SK-N-SH (cell line): ENCODE data around the gene TMEM9. TPM values are rescaled to one million over a fixed set of nuclear protein-coding genes. Genes with fewer than 3 reads are reported as not detected.

Experiments
- CTCF ChIA-PET: fragments of 300-600, 350-600 bp; formaldehyde crosslinking; extraction: SDS; loops from one replicate; lab custom pipeline; 2021; lab: Yijun Ruan, JAX
- POLR2A ChIA-PET: fragments of 350-600 bp; sonication (Branson Sonifier 250); formaldehyde crosslinking; extraction: SDS; loops from one replicate; lab custom pipeline; 2020; ENCODE audit warnings: antibody characterized with exemption, inconsistent platforms; lab: Yijun Ruan, JAX
- DNase-seq: peaks from one replicate; pipeline ENCODE4 v3.0.0; 2012
- H2AFZ ChIP-seq: fragments of 200-600 bp; sonication (generic); 2 replicates; pipeline ENCODE4 v1.8.1; 2016; ENCODE audit warnings: antibody characterized with exemption, mild to moderate bottlenecking, low read depth
- H3F3A ChIP-seq: fragments of 200-600 bp; sonication (generic); replicated peaks from 2 replicates; pipeline ENCODE3; 2016; ENCODE audit warnings: antibody characterized with exemption, mild to moderate bottlenecking; ENCODE audit not compliant: insufficient read depth
- H3K27ac ChIP-seq, 2 experiments: fragments of 200-500 bp in 1 of 2; fragments of 200-600 bp in 1 of 2; sonication (Bioruptor generic) in 1 of 2; sonication (generic), shearing (Covaris generic) in 1 of 2; 2 replicates each; pipeline versions ENCODE4 v1.5.1 to v1.6.1; 2014 to 2016; ENCODE audit warnings: low read depth in 2 of 2, inconsistent platforms in 1 of 2, low read length in 1 of 2, mild to moderate bottlenecking in 1 of 2, mixed read lengths in 1 of 2
- H3K27me3 ChIP-seq: fragments of 200-600 bp; sonication (generic), shearing (Covaris generic); 2 replicates; pipeline ENCODE4 v1.6.1; 2016; ENCODE audit warnings: mixed run types; ENCODE audit not compliant: insufficient read depth
- H3K36me3 ChIP-seq, 2 experiments: fragments of 200-500 bp in 1 of 2; fragments of 200-600 bp in 1 of 2; sonication (Bioruptor generic) in 1 of 2; sonication (generic) in 1 of 2; replicated peaks in 1 of 2; 2 replicates each; pipeline versions ENCODE3 to v1.5.1; 2014 to 2016; ENCODE audit warnings: low read length in 1 of 2, mild to moderate bottlenecking in 1 of 2; ENCODE audit not compliant: insufficient read depth in 2 of 2, control insufficient read depth in 1 of 2
- H3K4me1 ChIP-seq, 2 experiments: fragments of 200-500 bp in 1 of 2; fragments of 200-600 bp in 1 of 2; sonication (Bioruptor generic) in 1 of 2; sonication (generic), shearing (Covaris generic) in 1 of 2; 2 replicates each; pipeline versions ENCODE4 v1.5.1 to v1.6.1; 2014 to 2016; ENCODE audit warnings: low read depth in 1 of 2, low read length in 1 of 2, mixed run types in 1 of 2; ENCODE audit not compliant: insufficient read depth in 2 of 2, control insufficient read depth in 1 of 2
- H3K4me2 ChIP-seq: fragments of 200-600 bp; sonication (generic), shearing (Covaris generic); 2 replicates; pipeline ENCODE4 v1.6.1; 2017; ENCODE audit warnings: mixed run types
- H3K4me3 ChIP-seq, 2 experiments: fragments of 200-500 bp in 1 of 2; fragments of 200-600 bp in 1 of 2; sonication (Bioruptor generic) in 1 of 2; sonication (generic), shearing (Covaris generic) in 1 of 2; 2 replicates each; pipeline versions ENCODE4 v1.5.1 to v1.8.1; 2014 to 2016; ENCODE audit warnings: low read depth in 2 of 2, inconsistent platforms in 1 of 2, low read length in 1 of 2, mild to moderate bottlenecking in 1 of 2, mixed read lengths in 1 of 2, moderate library complexity in 1 of 2
- H3K79me2 ChIP-seq: fragments of 200-600 bp; sonication (generic); 2 replicates; pipeline ENCODE4 v1.8.1; 2017; ENCODE audit warnings: mild to moderate bottlenecking; ENCODE audit not compliant: insufficient read depth
- H3K9ac ChIP-seq: fragments of 200-600 bp; sonication (generic); 2 replicates; pipeline ENCODE4 v1.6.1; 2017; ENCODE audit warnings: mixed run types
- H3K9me2 ChIP-seq: fragments of 200-600 bp; sonication (generic); 2 replicates; pipeline ENCODE4 v1.6.1; 2017; ENCODE audit warnings: mixed run types
- H3K9me3 ChIP-seq: fragments of 200-600 bp; sonication (generic); 2 replicates; pipeline ENCODE4 v1.6.1; 2017; ENCODE audit warnings: mixed run types, mild to moderate bottlenecking, moderate library complexity
- H4K20me1 ChIP-seq: fragments of 200-600 bp; sonication (generic); 2 replicates; pipeline ENCODE4 v1.6.1; 2017; ENCODE audit warnings: mild to moderate bottlenecking, mixed run types; ENCODE audit not compliant: insufficient read depth
- CHD2 ChIP-seq: fragments of 150-350 bp; IDR thresholded peaks from 2 replicates; pipeline ENCODE4 v1.6.1; 2018; ENCODE audit warnings: low read length; ENCODE audit not compliant: partially characterized antibody
- ELF1 ChIP-seq: IDR thresholded peaks from 2 replicates; pipeline ENCODE4 v1.4.0; 2012
- EZH2phosphoT487 ChIP-seq: fragments of 200-600 bp; sonication (generic); IDR thresholded peaks from 2 replicates; pipeline ENCODE4 v1.6.1; 2017; ENCODE audit warnings: low read depth, mixed run types, mild to moderate bottlenecking, antibody characterized with exemption, moderate library complexity, borderline replicate concordance
- FOXJ3 ChIP-seq: sonication (generic); formaldehyde crosslinking; IDR thresholded peaks from 2 replicates; pipeline ENCODE4 v1.5.1; 2020; ENCODE audit warnings: mild to moderate bottlenecking, missing genetic modification reagents
- GABPA ChIP-seq: IDR thresholded peaks from 2 replicates; pipeline ENCODE4 v1.4.0; 2012; ENCODE audit warnings: low read depth, mild to moderate bottlenecking
- GATA2 ChIP-seq: sonication (generic); formaldehyde crosslinking; IDR thresholded peaks from 2 replicates; pipeline ENCODE4 v1.5.0; 2020; ENCODE audit warnings: mild to moderate bottlenecking, missing genetic modification reagents
- MEF2A ChIP-seq: IDR thresholded peaks from 2 replicates; pipeline ENCODE4 v1.4.0; 2012; ENCODE audit warnings: low read depth, borderline replicate concordance
- NFIC ChIP-seq: IDR thresholded peaks from 2 replicates; pipeline ENCODE4 v1.4.0; 2012; ENCODE audit warnings: borderline replicate concordance
- NRF1 ChIP-seq: IDR thresholded peaks from 2 replicates; pipeline ENCODE4 v1.6.1; 2012; ENCODE audit warnings: low read depth, mild to moderate bottlenecking, low read length
- RCOR1 ChIP-seq: fragments of 150-350 bp; IDR thresholded peaks from 2 replicates; pipeline ENCODE4 v1.6.1; 2017; ENCODE audit warnings: antibody characterized with exemption, low read length
- RFX5 ChIP-seq: IDR thresholded peaks from 2 replicates; pipeline ENCODE4 v1.6.1; 2012; ENCODE audit warnings: mild to moderate bottlenecking, improper control_type of control experiment, low read length
- SMC3 ChIP-seq: IDR thresholded peaks from 2 replicates; pipeline ENCODE4 v1.6.1; 2012; ENCODE audit warnings: low read depth, low read length, improper control_type of control experiment
- TAF1 ChIP-seq: IDR thresholded peaks from 2 replicates; pipeline ENCODE4 v1.6.1; 2012; ENCODE audit warnings: low read depth, mild to moderate bottlenecking, low read length, moderate library complexity, borderline replicate concordance
- TCF12 ChIP-seq: IDR thresholded peaks from 2 replicates; pipeline ENCODE4 v1.4.0; 2012
- YY1 ChIP-seq: IDR thresholded peaks from 2 replicates; pipeline ENCODE4 v1.4.0; 2012; ENCODE audit warnings: low read depth, mild to moderate bottlenecking
- WGBS: methylation state at CpG from one replicate; pipeline ENCODE4 v1.1.6; 2017; ENCODE audit warnings: low lambda C conversion rate; 5-methylcytosine and 5-hydroxymethylcytosine counted together
- polyA plus RNA-seq, 3 experiments: library from polyadenylated mRNA; depleted of rRNA; stranded (reverse); fragments of >200 nt; gene quantifications; 2 replicates each; pipeline ENCODE4 v1.2.3, GENCODE V29; 2012
- TF ChIP-seq, protein P1 (sequence below): IDR thresholded peaks from 2 replicates; pipeline ENCODE4; 2012
- TF ChIP-seq, protein P2 (sequence below): fragments of 150-350 bp; IDR thresholded peaks from 2 replicates; pipeline ENCODE4 v1.6.1; 2017; ENCODE audit warnings: antibody characterized with exemption, low read length, low read depth, borderline replicate concordance
- TF ChIP-seq, protein P3 (sequence below): fragments of 150-350 bp; IDR thresholded peaks from 2 replicates; pipeline ENCODE4 v1.6.1; 2016; ENCODE audit warnings: mild to moderate bottlenecking, low read depth, low read length

The TMEM9 gene
- polyA plus RNA-seq, 1 of the 3 experiments (the other 2 are of a cell fraction): 126 TPM

DNA sequence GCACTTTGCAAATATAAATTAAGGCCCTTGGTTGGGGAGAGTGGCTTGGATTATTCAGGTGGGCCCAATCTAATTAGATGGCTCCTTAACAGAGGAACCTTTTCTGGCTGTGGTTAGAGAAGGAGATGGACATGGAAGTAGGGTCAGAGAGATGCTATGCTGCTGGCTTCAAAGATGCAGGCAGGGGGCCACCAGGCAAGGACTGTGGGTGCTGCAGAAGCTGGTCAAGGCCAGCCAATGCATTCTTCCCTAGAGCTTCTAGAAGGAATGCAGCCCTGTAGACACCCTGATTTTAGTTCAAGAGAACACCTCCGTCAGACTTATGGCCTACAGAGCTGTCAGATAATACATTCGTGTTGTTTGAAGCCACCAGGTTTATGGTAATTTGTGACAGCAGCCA is 3.7 kb upstream of the TMEM9 start:
- no peaks in the 10 kb centered on the region for H3K36me3 ChIP-seq
- H3K9me3 ChIP-seq: no peaks in the 10 kb centered on the region
- H2AFZ ChIP-seq: no peak overlapping the region
- H3K4me3 ChIP-seq: no peak overlapping the region
- no peak for DNase-seq
- TF ChIP-seq TCF12 (no peak), FOXJ3 (CRISPR knock-in tag) (no peak), NRF1 (no peak), RFX5 (no peak)
- TF ChIP-seq, all 33 proteins: peak for 0
- CTCF ChIA-PET: interaction anchor here (1.0 to 2.5 kb wide), 5 partner anchors 9 to 203 kb away, joined by 3 to 14 read pairs (median 3); no protein-coding TSS in a partner anchor
- POLR2A ChIA-PET: no interaction called here
- Histone ChIP-seq H3K27me3 (no peaks in the 10 kb centered on the region), H3K79me2 (peaks cover 10% of the 10 kb centered on the region), H3K27ac (no peak overlapping the region), H4K20me1 (no peaks in the 10 kb centered on the region), H3K4me2 (no peak overlapping the region), H3K9ac (no peak overlapping the region), H3K4me1 (peaks cover 8 to 14% of the 10 kb centered on the region in 2 experiments; a peak in 3 of 4 replicates), H3K9me2 (no peaks in the 10 kb centered on the region), H3F3A (no peaks in the 10 kb centered on the region)
- WGBS: 79% methylated on average over 2 of the region's 2 CpGs

DNA sequence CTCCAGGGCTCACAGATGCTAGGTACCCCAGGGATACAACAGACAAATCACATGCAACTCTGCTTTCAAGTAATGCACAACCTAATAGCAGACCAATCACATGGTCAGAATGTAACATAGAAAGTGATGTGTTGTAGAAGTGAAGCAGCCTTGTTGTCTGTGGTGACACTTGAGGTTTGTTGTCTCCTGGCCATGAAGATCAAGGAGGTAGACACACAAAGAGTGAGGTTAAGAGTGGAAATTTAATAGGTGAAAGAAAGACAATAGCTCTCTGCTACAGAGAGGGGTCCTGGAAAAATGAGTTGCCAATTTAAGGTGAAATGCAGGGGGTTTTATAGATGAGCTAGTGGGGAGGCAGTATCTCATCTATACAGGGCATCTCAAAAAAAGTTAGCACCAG is 2.5 kb upstream of the TMEM9 start:
- Histone ChIP-seq H3K4me2 (no peak overlapping the region), H3K79me2 (peaks cover 15% of the 10 kb centered on the region), H3K9me3 (no peaks in the 10 kb centered on the region), H3K4me3 (no peak overlapping the region), H3K27me3 (no peaks in the 10 kb centered on the region), H3K9ac (no peak overlapping the region), H3K9me2 (no peaks in the 10 kb centered on the region), H3K27ac (no peak overlapping the region), H4K20me1 (no peaks in the 10 kb centered on the region), H3K36me3 (peaks cover 0 to 4% of the 10 kb centered on the region in 2 experiments), H3K4me1 (peaks cover 11 to 16% of the 10 kb centered on the region in 2 experiments; a peak in 3 of 4 replicates), H3F3A (no peaks in the 10 kb centered on the region), H2AFZ (no peak overlapping the region)
- TF ChIP-seq YY1 (no peak), EZH2phosphoT487 (no peak), SMC3 (no peak), MEF2A (no peak), NFIC (no peak), NRF1 (no peak), GABPA (no peak), GATA2 (CRISPR knock-in tag) (no peak), ELF1 (no peak), CHD2 (no peak), RCOR1 (no peak), TAF1 (no peak)
- TF ChIP-seq, protein P1, sequence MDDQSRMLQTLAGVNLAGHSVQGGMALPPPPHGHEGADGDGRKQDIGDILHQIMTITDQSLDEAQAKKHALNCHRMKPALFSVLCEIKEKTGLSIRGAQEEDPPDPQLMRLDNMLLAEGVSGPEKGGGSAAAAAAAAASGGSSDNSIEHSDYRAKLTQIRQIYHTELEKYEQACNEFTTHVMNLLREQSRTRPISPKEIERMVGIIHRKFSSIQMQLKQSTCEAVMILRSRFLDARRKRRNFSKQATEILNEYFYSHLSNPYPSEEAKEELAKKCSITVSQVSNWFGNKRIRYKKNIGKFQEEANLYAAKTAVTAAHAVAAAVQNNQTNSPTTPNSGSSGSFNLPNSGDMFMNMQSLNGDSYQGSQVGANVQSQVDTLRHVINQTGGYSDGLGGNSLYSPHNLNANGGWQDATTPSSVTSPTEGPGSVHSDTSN: no peak
- TF ChIP-seq, protein P2, sequence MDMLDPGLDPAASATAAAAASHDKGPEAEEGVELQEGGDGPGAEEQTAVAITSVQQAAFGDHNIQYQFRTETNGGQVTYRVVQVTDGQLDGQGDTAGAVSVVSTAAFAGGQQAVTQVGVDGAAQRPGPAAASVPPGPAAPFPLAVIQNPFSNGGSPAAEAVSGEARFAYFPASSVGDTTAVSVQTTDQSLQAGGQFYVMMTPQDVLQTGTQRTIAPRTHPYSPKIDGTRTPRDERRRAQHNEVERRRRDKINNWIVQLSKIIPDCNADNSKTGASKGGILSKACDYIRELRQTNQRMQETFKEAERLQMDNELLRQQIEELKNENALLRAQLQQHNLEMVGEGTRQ: no peak
- TF ChIP-seq, protein P3, sequence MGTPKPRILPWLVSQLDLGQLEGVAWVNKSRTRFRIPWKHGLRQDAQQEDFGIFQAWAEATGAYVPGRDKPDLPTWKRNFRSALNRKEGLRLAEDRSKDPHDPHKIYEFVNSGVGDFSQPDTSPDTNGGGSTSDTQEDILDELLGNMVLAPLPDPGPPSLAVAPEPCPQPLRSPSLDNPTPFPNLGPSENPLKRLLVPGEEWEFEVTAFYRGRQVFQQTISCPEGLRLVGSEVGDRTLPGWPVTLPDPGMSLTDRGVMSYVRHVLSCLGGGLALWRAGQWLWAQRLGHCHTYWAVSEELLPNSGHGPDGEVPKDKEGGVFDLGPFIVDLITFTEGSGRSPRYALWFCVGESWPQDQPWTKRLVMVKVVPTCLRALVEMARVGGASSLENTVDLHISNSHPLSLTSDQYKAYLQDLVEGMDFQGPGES: no peak
- CTCF ChIA-PET: interaction anchor here (1.5 to 2.8 kb wide), 2 partner anchors 14 to 38 kb away, joined by 5 to 15 read pairs; no protein-coding TSS in a partner anchor
- POLR2A ChIA-PET: no interaction called here
- no peak for DNase-seq
